HepG2 (cell line): Measurements from ENCODE around the gene CYBC1. TPM values are rescaled to one million over a fixed set of nuclear protein-coding genes. Genes with fewer than 3 reads are reported as not detected.

Source experiments
- BORCS8-MEF2B ChIP-seq: sonication (generic); formaldehyde crosslinking; IDR thresholded peaks from 2 replicates; pipeline ENCODE4 v1.8.0; 2022; ENCODE audit warnings: mild to moderate bottlenecking, missing genetic modification reagents
- BRD4 ChIP-seq: sonication (generic); formaldehyde crosslinking; IDR thresholded peaks from 2 replicates; pipeline ENCODE4 v1.4.0; 2020; ENCODE audit warnings: missing genetic modification reagents
- BRF2 ChIP-seq: sonication (generic); formaldehyde crosslinking; IDR thresholded peaks from 2 replicates; pipeline ENCODE4 v1.8.1; 2022; ENCODE audit warnings: mild to moderate bottlenecking, missing genetic modification reagents
- EP300 ChIP-seq, 3 experiments: sonication (generic) in 1 of 3; formaldehyde crosslinking in 1 of 3; IDR thresholded peaks; 2 replicates each; pipeline versions ENCODE4 v1.5.1 to v1.6.1; 2011 to 2020; ENCODE audit warnings: low read depth in 2 of 3, low read length in 2 of 3, borderline replicate concordance in 1 of 3, improper control_type of control experiment in 1 of 3, mild to moderate bottlenecking in 1 of 3, missing genetic modification reagents in 1 of 3, moderate library complexity in 1 of 3
- MED8 ChIP-seq: sonication (generic); formaldehyde crosslinking; IDR thresholded peaks from 2 replicates; pipeline ENCODE4 v1.8.1; 2023; ENCODE audit warnings: mild to moderate bottlenecking, missing genetic modification reagents; ENCODE audit not compliant: insufficient replicate concordance
- SMARCC2 ChIP-seq: fragments of 450-650 bp; IDR thresholded peaks from 2 replicates; pipeline ENCODE4 v1.6.1; 2017; ENCODE audit warnings: antibody characterized with exemption, mild to moderate bottlenecking
- STAT5B ChIP-seq: sonication (generic); formaldehyde crosslinking; IDR thresholded peaks from 2 replicates; pipeline ENCODE4 v1.4.0; 2020; ENCODE audit warnings: missing genetic modification reagents
- U2AF1 ChIP-seq: fragments of 200-400 bp; formaldehyde crosslinking; optimal IDR thresholded peaks from 2 replicates; pipeline ENCODE3; 2017; ENCODE audit warnings: mild to moderate bottlenecking, low read depth, low read length
- ZIK1 ChIP-seq: sonication (generic); formaldehyde crosslinking; IDR thresholded peaks from 2 replicates; pipeline ENCODE4 v1.5.0; 2020; ENCODE audit warnings: mild to moderate bottlenecking, low read depth, missing genetic modification reagents, borderline replicate concordance
- ZNF12 ChIP-seq: sonication (generic); formaldehyde crosslinking; IDR thresholded peaks from 2 replicates; pipeline ENCODE4 v1.5.0; 2020; ENCODE audit warnings: missing genetic modification reagents
- ZNF138 ChIP-seq: sonication (generic); formaldehyde crosslinking; IDR thresholded peaks from 2 replicates; pipeline ENCODE4 v1.5.0; 2020; ENCODE audit warnings: mild to moderate bottlenecking, low read depth, missing genetic modification reagents
- ZNF205 ChIP-seq: IDR thresholded peaks from 2 replicates; pipeline ENCODE4 v1.6.1; 2018; ENCODE audit warnings: missing biosample characterization, missing genetic modification reagents
- ZNF501 ChIP-seq: sonication (generic); formaldehyde crosslinking; IDR thresholded peaks from 2 replicates; pipeline ENCODE4 v1.5.1; 2020; ENCODE audit warnings: mild to moderate bottlenecking, moderate library complexity, missing genetic modification reagents
- ZNF780A ChIP-seq: sonication (generic); formaldehyde crosslinking; IDR thresholded peaks from 2 replicates; pipeline ENCODE4 v1.8.0; 2022; ENCODE audit warnings: mild to moderate bottlenecking, missing genetic modification reagents, moderate library complexity
- ZNF781 ChIP-seq: sonication (generic); formaldehyde crosslinking; IDR thresholded peaks from 2 replicates; pipeline ENCODE4 v1.5.1; 2020; ENCODE audit warnings: borderline replicate concordance, mild to moderate bottlenecking, missing genetic modification reagents; ENCODE audit errors: not compliant biosample characterization
- polyA plus RNA-seq, 8 experiments: library from polyadenylated mRNA; depleted of rRNA in 3 of 8; stranded (reverse) in 7 of 8; unstranded in 1 of 8; fragments of >200 nt; fragmentation: Illumina TruSeq in 4 of 8; extraction: Trizol in 4 of 8; gene quantifications; 2 replicates each; pipeline versions ENCODE4 v1.2.1 to v1.2.3, GENCODE V29; 2011 to 2016; ENCODE audit warnings: low read depth in 4 of 8, missing spikeins in 1 of 8, mixed read lengths in 1 of 8; ENCODE audit not compliant: insufficient read depth in 1 of 8
- total RNA-seq, 5 experiments: library from RNA; depleted of rRNA; stranded (reverse); fragments of >200 nt; fragmentation: Illumina TruSeq; extraction: Trizol; gene quantifications; 2 replicates each; pipeline ENCODE4 v1.2.3, GENCODE V29; 2016; ENCODE audit warnings: low read depth in 1 of 5
- TF ChIP-seq, protein P1 (sequence below): sonication (generic); formaldehyde crosslinking; IDR thresholded peaks from 2 replicates; pipeline ENCODE4 v1.4.0; 2020; ENCODE audit warnings: missing genetic modification reagents, borderline replicate concordance
- TF ChIP-seq, protein P2 (sequence below): sonication (generic); formaldehyde crosslinking; IDR thresholded peaks from 2 replicates; pipeline ENCODE4 v1.5.0; 2020; ENCODE audit warnings: missing genetic modification reagents
- TF ChIP-seq, protein P3 (sequence below): sonication (generic); formaldehyde crosslinking; IDR thresholded peaks from 2 replicates; pipeline ENCODE4 v1.4.0; 2020; ENCODE audit warnings: missing genetic modification reagents
- TF ChIP-seq, protein P4 (sequence below): sonication (generic); formaldehyde crosslinking; IDR thresholded peaks from 2 replicates; pipeline ENCODE4 v1.4.0; 2020; ENCODE audit warnings: missing genetic modification reagents

CYBC1 gene
- total and polyA plus RNA-seq, 2 of the 13 experiments (the other 11 are each of a cell fraction or from before 2014, with no cell fraction given): 43.4 to 44.1 TPM

GRCh38 chr17:82494236-82495055, 43.9 kb upstream of the CYBC1 start (continued):
- TF ChIP-seq BRD4 (CRISPR knock-in tag) (0 out of 2 replicates have a peak, but pooled peaks have one; percentile 50), STAT5B (CRISPR knock-in tag) (peak; percentile 75; the same call in 1 of the 2 replicates), ZNF781 (CRISPR knock-in tag) (peak; percentile 59), EP300 (IDR thresholded peaks at IDR 0.05; ENCODE audit: low read depth in 2 of 2, low read length in 2 of 2) (no peak), EP300 (CRISPR knock-in tag; IDR thresholded peaks at IDR 0.05; ENCODE audit: borderline replicate concordance) (no peak; the same call in 1 of the 2 replicates), MED8 (CRISPR knock-in tag) (no peak), U2AF1 (no peak), ZIK1 (peak; percentile 51; the same call in 1 of the 2 replicates), ZNF12 (CRISPR knock-in tag) (no peak; the same call in 1 of the 2 replicates), BRF2 (CRISPR knock-in tag) (peak; percentile 64; the same call in 1 of the 2 replicates), ZNF501 (CRISPR knock-in tag) (peak; percentile 95), ZNF138 (CRISPR knock-in tag) (peak; percentile 83; the same call in 1 of the 2 replicates), SMARCC2 (no peak), ZNF205 (CRISPR knock-in tag) (peak; percentile 95), ZNF780A (no peak), BORCS8-MEF2B (CRISPR knock-in tag) (peak; percentile 93)
- TF ChIP-seq, protein P1, sequence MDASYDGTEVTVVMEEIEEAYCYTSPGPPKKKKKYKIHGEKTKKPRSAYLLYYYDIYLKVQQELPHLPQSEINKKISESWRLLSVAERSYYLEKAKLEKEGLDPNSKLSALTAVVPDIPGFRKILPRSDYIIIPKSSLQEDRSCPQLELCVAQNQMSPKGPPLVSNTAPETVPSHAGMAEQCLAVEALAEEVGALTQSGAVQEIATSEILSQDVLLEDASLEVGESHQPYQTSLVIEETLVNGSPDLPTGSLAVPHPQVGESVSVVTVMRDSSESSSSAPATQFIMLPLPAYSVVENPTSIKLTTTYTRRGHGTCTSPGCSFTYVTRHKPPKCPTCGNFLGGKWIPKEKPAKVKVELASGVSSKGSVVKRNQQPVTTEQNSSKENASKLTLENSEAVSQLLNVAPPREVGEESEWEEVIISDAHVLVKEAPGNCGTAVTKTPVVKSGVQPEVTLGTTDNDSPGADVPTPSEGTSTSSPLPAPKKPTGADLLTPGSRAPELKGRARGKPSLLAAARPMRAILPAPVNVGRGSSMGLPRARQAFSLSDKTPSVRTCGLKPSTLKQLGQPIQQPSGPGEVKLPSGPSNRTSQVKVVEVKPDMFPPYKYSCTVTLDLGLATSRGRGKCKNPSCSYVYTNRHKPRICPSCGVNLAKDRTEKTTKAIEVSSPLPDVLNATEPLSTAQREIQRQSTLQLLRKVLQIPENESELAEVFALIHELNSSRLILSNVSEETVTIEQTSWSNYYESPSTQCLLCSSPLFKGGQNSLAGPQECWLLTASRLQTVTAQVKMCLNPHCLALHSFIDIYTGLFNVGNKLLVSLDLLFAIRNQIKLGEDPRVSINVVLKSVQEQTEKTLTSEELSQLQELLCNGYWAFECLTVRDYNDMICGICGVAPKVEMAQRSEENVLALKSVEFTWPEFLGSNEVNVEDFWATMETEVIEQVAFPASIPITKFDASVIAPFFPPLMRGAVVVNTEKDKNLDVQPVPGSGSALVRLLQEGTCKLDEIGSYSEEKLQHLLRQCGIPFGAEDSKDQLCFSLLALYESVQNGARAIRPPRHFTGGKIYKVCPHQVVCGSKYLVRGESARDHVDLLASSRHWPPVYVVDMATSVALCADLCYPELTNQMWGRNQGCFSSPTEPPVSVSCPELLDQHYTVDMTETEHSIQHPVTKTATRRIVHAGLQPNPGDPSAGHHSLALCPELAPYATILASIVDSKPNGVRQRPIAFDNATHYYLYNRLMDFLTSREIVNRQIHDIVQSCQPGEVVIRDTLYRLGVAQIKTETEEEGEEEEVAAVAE (CRISPR knock-in tag): peak; percentile 80; the same call in 1 of the 2 replicates
- TF ChIP-seq, protein P2, sequence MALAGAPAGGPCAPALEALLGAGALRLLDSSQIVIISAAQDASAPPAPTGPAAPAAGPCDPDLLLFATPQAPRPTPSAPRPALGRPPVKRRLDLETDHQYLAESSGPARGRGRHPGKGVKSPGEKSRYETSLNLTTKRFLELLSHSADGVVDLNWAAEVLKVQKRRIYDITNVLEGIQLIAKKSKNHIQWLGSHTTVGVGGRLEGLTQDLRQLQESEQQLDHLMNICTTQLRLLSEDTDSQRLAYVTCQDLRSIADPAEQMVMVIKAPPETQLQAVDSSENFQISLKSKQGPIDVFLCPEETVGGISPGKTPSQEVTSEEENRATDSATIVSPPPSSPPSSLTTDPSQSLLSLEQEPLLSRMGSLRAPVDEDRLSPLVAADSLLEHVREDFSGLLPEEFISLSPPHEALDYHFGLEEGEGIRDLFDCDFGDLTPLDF: peak; percentile 44; the same call in 1 of the 2 replicates
- TF ChIP-seq, protein P3, sequence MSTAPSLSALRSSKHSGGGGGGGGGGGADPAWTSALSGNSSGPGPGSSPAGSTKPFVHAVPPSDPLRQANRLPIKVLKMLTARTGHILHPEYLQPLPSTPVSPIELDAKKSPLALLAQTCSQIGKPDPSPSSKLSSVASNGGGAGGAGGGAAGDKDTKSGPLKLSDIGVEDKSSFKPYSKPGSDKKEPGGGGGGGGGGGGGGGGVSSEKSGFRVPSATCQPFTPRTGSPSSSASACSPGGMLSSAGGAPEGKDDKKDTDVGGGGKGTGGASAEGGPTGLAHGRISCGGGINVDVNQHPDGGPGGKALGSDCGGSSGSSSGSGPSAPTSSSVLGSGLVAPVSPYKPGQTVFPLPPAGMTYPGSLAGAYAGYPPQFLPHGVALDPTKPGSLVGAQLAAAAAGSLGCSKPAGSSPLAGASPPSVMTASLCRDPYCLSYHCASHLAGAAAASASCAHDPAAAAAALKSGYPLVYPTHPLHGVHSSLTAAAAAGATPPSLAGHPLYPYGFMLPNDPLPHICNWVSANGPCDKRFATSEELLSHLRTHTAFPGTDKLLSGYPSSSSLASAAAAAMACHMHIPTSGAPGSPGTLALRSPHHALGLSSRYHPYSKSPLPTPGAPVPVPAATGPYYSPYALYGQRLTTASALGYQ (CRISPR knock-in tag): no peak; the same call in 1 of the 2 replicates
- TF ChIP-seq, protein P4, sequence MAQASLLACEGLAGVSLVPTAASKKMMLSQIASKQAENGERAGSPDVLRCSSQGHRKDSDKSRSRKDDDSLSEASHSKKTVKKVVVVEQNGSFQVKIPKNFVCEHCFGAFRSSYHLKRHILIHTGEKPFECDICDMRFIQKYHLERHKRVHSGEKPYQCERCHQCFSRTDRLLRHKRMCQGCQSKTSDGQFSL (CRISPR knock-in tag): peak; percentile 99
